Subcutaneous adipose tissue (tissue), 4 donors: ENCODE measurements around the gene PLEKHG3. TPM values are rescaled to one million over a fixed set of nuclear protein-coding genes. Genes with fewer than 3 reads are reported as not detected.

Source experiments
- total RNA-seq, 4 donors: library from RNA; depleted of rRNA; stranded (reverse); fragments of >200 nt; gene quantifications; one replicate each; pipeline ENCODE4 v1.1.0, GENCODE V29; 2016
- TF ChIP-seq, protein P1 (sequence below): fragments of 450-650 bp; IDR thresholded peaks from one replicate; pipeline ENCODE4 v1.5.1; 2016; ENCODE audit warnings: low read depth, mild to moderate bottlenecking, control low read depth, antibody characterized with exemption, moderate library complexity

The PLEKHG3 gene
- total RNA-seq, 4 donors from 2014 or later = 12.4 to 66.9 (median 19.8) TPM

DNA sequence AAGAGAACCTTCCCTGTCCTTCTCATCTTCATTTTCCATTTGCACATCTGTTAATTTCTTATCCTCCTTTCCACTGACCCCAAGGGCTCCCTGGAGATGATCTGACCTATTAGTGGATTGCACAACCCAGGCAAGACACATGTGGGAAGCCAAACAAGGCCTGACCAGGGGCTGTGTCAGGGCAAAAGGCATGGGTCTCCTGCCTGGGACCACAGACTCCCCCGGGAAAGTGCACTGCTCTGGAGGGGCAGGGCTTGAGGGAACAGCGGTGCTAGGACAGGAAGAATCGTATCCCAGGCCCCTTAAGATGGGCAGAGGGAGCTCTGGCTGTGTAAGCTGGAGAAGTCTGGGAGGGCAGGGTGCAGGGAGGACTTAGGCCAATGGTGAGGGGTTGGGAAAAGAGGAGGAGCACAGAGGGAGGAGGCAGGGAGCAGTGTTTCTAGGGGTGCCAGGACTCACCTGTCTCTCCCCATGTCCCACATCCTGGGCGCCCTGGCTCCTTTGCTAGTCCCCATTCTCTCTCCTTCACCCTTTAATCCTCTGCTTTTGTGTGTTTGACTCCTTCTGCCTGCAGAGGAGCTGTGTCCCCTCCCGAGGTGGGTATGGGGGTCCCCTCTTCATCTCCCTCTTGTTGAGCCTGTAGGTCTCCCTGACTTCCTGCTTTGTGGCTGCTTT, 25.3 kb downstream of the PLEKHG3 start:
- TF ChIP-seq, protein P1, sequence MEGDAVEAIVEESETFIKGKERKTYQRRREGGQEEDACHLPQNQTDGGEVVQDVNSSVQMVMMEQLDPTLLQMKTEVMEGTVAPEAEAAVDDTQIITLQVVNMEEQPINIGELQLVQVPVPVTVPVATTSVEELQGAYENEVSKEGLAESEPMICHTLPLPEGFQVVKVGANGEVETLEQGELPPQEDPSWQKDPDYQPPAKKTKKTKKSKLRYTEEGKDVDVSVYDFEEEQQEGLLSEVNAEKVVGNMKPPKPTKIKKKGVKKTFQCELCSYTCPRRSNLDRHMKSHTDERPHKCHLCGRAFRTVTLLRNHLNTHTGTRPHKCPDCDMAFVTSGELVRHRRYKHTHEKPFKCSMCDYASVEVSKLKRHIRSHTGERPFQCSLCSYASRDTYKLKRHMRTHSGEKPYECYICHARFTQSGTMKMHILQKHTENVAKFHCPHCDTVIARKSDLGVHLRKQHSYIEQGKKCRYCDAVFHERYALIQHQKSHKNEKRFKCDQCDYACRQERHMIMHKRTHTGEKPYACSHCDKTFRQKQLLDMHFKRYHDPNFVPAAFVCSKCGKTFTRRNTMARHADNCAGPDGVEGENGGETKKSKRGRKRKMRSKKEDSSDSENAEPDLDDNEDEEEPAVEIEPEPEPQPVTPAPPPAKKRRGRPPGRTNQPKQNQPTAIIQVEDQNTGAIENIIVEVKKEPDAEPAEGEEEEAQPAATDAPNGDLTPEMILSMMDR = no peak

DNA sequence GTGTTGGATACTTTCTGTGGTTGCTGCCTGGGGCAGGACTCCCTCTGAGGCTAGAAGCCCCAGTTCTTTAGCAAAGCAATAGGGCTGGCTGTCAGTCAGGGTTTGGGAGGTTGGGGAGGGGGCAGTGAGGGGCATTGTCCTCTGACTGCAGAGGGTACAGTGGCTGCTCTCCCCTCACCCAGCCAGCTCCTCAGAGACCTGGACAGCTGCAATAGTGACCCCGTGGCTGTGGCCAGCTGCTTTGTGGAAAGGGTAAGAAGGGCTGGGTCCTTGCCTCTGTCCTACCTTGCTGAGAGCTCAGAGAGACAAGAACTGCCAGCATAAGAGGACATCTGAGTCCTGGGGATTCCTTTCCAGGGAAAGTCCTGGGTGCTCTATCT, 25.8 kb downstream of the PLEKHG3 start:
- TF ChIP-seq, protein P1 = no peak

DNA sequence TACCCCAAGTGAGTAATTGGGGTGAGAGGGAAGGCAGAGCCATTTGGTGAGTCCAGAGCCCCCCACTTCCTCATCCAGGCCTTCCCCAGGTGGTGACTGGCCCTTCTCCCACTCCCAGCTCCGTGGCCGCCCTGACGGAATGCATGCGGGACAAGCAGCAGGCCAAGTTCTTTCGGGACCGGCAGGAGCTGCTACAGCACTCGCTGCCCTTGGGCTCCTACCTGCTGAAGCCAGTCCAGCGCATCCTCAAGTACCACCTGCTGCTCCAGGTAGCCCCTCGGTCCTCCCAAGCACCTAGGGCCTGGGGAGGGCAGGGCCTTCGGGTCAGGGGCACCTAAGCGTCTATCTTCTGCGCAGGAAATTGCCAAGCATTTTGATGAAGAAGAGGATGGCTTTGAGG, 26.5 kb downstream of the PLEKHG3 start:
- TF ChIP-seq, protein P1 = no peak

DNA sequence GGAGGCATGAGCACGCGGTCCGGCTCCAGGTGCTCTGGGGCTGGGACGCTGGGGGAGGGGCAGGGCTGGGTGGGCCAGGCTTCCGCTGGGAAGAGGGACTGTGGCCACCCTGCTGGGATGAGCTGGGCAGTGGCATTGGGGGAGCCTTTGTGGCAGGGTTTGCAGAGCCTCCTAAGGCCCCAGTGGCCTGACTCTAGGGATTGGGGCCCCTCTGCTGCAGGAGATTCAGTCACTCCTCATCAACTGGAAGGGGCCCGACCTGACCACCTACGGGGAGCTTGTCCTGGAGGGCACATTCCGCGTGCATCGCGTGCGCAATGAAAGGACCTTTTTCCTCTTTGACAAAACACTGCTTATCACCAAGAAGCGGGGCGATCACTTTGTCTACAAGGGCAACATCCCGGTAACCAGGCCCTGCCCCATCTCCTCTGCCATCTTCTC, 26.9 kb downstream of the PLEKHG3 start:
- TF ChIP-seq, protein P1 = no peak

DNA sequence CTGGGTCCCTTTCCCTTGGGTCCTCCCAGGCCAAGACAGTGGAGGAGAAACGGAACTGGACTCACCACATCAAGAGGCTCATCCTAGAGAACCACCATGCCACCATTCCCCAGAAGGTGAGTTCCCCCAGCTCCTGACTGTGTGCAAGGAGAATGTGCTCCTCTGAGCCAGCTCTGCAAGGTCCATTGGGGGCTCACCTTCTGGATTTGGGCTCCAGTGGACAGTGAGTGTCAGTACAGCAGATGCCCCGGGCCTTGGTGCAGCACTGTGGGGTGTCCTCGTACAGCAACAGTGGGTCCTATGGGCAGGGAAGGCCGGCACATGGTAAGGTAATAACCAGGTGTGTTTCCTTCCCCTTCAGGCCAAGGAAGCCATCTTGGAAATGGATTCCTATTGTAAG, 27.8 kb downstream of the PLEKHG3 start:
- TF ChIP-seq, protein P1 = no peak

DNA sequence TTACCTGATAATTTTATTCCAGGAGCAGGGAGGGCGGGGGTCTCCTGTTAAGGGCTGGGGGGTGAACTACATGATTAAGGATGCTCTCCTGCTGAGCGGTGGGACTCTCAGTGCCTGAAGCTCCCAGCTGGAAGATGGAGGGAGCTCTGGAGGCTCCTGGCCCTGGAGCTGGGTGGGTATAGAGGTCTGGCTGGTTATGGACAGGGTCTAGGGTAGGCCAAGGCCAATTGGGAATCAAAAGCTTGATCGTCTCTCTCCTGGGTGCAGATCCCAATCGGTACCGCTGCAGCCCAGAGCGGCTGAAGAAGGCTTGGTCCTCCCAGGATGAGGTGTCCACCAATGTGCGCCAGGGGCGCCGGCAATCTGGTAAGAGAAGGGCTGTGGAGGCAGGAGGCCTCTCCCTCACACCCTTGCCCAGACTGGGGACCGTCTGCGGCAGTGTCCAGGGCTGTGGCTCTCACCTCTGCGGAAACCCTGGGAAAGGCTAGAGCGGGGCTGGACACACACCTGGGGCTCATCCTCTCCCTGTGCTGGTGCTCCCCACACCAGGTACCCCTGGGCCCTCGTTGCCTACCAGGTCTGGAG, 28.4 kb downstream of the PLEKHG3 start:
- TF ChIP-seq, protein P1 = no peak

DNA sequence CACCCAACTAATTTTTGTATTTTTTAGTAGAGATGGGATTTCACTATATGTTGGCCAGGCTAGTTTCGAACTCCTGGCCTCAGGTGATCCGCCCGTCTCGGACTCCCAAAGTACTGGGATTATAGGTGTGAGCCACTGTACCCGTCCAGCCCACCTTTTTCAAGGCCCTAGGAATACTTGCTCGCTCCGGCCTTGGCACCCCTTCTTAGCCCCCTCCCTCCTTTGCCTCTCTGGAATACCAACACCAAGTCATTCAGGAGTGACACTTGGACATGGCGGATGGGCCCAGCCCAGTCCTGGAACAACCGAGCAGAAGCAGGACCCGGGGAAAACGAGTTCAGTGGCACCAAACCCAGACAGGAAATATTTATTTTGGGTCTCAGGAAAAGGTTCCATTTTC, 29.1 kb downstream of the PLEKHG3 start:
- TF ChIP-seq, protein P1 = no peak
